H1 (cell line): Measurements from ENCODE around the gene ZNF700. TPM values are rescaled to one million over a fixed set of nuclear protein-coding genes. Genes with fewer than 3 reads are reported as not detected.

Experiments
- CTCF ChIA-PET: fragments of 300-600 bp; sonication (Branson Sonifier 250); formaldehyde crosslinking; loops from one replicate; lab custom pipeline; 2021; ENCODE audit not compliant: partially characterized antibody; lab: Charles Lee
- POLR2A ChIA-PET: fragments of 300-600 bp; sonication (Branson Sonifier 250); formaldehyde crosslinking; loops from one replicate; lab custom pipeline; 2021; ENCODE audit warnings: inconsistent platforms; ENCODE audit not compliant: partially characterized antibody; lab: Charles Lee
- DNase-seq, 2 experiments: peaks; one replicate each; pipeline versions ENCODE4 v3.0.0 to v3.0.0-alpha.2; 2010 to 2022; ENCODE audit warnings: low spot score in 2 of 2, low read depth in 1 of 2, mixed read lengths in 1 of 2
- FAIRE-seq: peaks from 2 replicates; lab custom pipeline; 2011; peaks lifted over from hg19 to GRCh38; lab: Jason Lieb, UNC
- H2AFZ ChIP-seq: 2 replicates; pipeline ENCODE4 v1.8.1; 2012; ENCODE audit warnings: low read length, inconsistent platforms
- H2AK5ac ChIP-seq: 2 replicates; pipeline ENCODE4 v1.6.1; 2013; ENCODE audit warnings: low read depth, low read length
- H2BK120ac ChIP-seq: replicated peaks from 2 replicates; pipeline ENCODE3; 2013; ENCODE audit warnings: low read depth, low read length, inconsistent platforms
- H2BK12ac ChIP-seq: 2 replicates; pipeline ENCODE4 v1.6.1; 2013; ENCODE audit warnings: low read depth, low read length
- H2BK15ac ChIP-seq: 2 replicates; pipeline ENCODE4 v1.6.1; 2013; ENCODE audit warnings: low read length
- H2BK20ac ChIP-seq: 2 replicates; pipeline ENCODE4 v1.6.1; 2013; ENCODE audit warnings: low read length
- H2BK5ac ChIP-seq: 2 replicates; pipeline ENCODE4 v1.6.1; 2013; ENCODE audit warnings: low read depth, low read length
- H3K14ac ChIP-seq: 2 replicates; pipeline ENCODE4 v1.6.1; 2013; ENCODE audit warnings: inconsistent platforms; ENCODE audit not compliant: insufficient read length
- H3K18ac ChIP-seq: 2 replicates; pipeline ENCODE4 v1.6.1; 2013; ENCODE audit warnings: low read length; ENCODE audit errors: extremely low read depth
- H3K23ac ChIP-seq: 2 replicates; pipeline ENCODE4 v1.6.1; 2013; ENCODE audit warnings: inconsistent platforms; ENCODE audit not compliant: insufficient read length
- H3K23me2 ChIP-seq: 2 replicates; pipeline ENCODE4 v1.6.1; 2013; ENCODE audit warnings: low read depth, low read length
- H3K27ac ChIP-seq: 2 replicates; pipeline ENCODE4 v1.6.1; 2011; ENCODE audit warnings: low read depth, low read length, inconsistent platforms
- H3K27me3 ChIP-seq, 4 experiments: replicated peaks in 1 of 4; 1 replicate in 1 of 4; 2 replicates in 3 of 4; pipeline versions ENCODE4 v1.6.1 to v1.8.1; 2011 to 2013; ENCODE audit warnings: low read length in 3 of 4, mild to moderate bottlenecking in 3 of 4, inconsistent platforms in 2 of 4, mixed read lengths in 2 of 4, moderate library complexity in 1 of 4; ENCODE audit not compliant: control insufficient read depth in 3 of 4, insufficient read depth in 3 of 4; ENCODE audit errors: extremely low read depth in 1 of 4
- H3K36me3 ChIP-seq, 4 experiments: 2 replicates each; pipeline versions ENCODE4 v1.6.1 to v1.8.1; 2011 to 2013; ENCODE audit warnings: mild to moderate bottlenecking in 4 of 4, low read length in 3 of 4, moderate library complexity in 2 of 4, control low read depth in 1 of 4, inconsistent platforms in 1 of 4; ENCODE audit not compliant: insufficient read depth in 4 of 4, control insufficient read depth in 2 of 4
- H3K4ac ChIP-seq: replicated peaks from 2 replicates; pipeline ENCODE3; 2013; ENCODE audit warnings: low read length, low read depth, mixed read lengths, inconsistent platforms; ENCODE audit not compliant: insufficient read length
- H3K4me1 ChIP-seq, 4 experiments: replicated peaks in 1 of 4; 1 replicate in 1 of 4; 2 replicates in 3 of 4; pipeline versions ENCODE4 v1.6.1 to v1.8.1; 2011 to 2013; ENCODE audit warnings: low read length in 3 of 4, inconsistent platforms in 2 of 4, mixed read lengths in 1 of 4; ENCODE audit not compliant: insufficient read depth in 4 of 4, control insufficient read depth in 3 of 4
- H3K4me2 ChIP-seq, 2 experiments: 2 replicates each; pipeline versions ENCODE4 v1.6.1 to v1.8.1; 2011 to 2013; ENCODE audit warnings: low read depth in 2 of 2, low read length in 2 of 2, control low read depth in 1 of 2, inconsistent platforms in 1 of 2, mild to moderate bottlenecking in 1 of 2; ENCODE audit not compliant: insufficient read depth in 1 of 2
- H3K4me3 ChIP-seq, 4 experiments: fragments of 200-600, 300-600 bp in 1 of 4; sonication (generic), shearing (Covaris generic), sonication (Bioruptor Twin) in 1 of 4; 2 replicates each; pipeline versions ENCODE4 v1.5.1 to v1.8.1; 2011 to 2016; ENCODE audit warnings: low read length in 4 of 4, low read depth in 3 of 4, control low read depth in 2 of 4, inconsistent platforms in 2 of 4, mild to moderate bottlenecking in 2 of 4, mixed read lengths in 1 of 4, moderate library complexity in 1 of 4; ENCODE audit not compliant: insufficient read depth in 2 of 4; ENCODE audit errors: extremely low read depth in 1 of 4
- H3K56ac ChIP-seq: replicated peaks from 2 replicates; pipeline ENCODE3; 2013; ENCODE audit warnings: low read depth, mild to moderate bottlenecking, mixed read lengths, low read length, inconsistent platforms; ENCODE audit not compliant: insufficient read length
- H3K79me1 ChIP-seq: 2 replicates; pipeline ENCODE4 v1.6.1; 2013; ENCODE audit warnings: low read depth, low read length, control low read depth
- H3K79me2 ChIP-seq, 2 experiments: 2 replicates each; pipeline versions ENCODE4 v1.6.1 to v1.8.1; 2012 to 2013; ENCODE audit warnings: low read length in 2 of 2, mild to moderate bottlenecking in 2 of 2, inconsistent platforms in 1 of 2; ENCODE audit not compliant: insufficient read depth in 2 of 2, control insufficient read depth in 1 of 2
- H3K9ac ChIP-seq, 4 experiments: replicated peaks in 1 of 4; 1 replicate in 1 of 4; 2 replicates in 3 of 4; pipeline versions ENCODE4 v1.6.1 to v1.8.1; 2011 to 2013; ENCODE audit warnings: low read depth in 3 of 4, low read length in 3 of 4, control low read depth in 2 of 4, mild to moderate bottlenecking in 2 of 4, moderate library complexity in 2 of 4, inconsistent platforms in 1 of 4; ENCODE audit errors: extremely low read depth in 1 of 4
- H3K9me3 ChIP-seq, 2 experiments: 2 replicates each; pipeline versions ENCODE4 v1.6.1 to v1.8.1; 2012 to 2013; ENCODE audit warnings: mild to moderate bottlenecking in 2 of 2, moderate library complexity in 2 of 2, control low read depth in 1 of 2, inconsistent platforms in 1 of 2, low read depth in 1 of 2, low read length in 1 of 2, mixed read lengths in 1 of 2; ENCODE audit not compliant: insufficient read depth in 2 of 2
- H4K20me1 ChIP-seq, 2 experiments: replicated peaks in 1 of 2; 2 replicates each; pipeline versions ENCODE3 to v1.8.1; 2011 to 2013; ENCODE audit warnings: inconsistent platforms in 2 of 2, low read length in 2 of 2, mild to moderate bottlenecking in 1 of 2; ENCODE audit not compliant: insufficient read depth in 2 of 2, control insufficient read depth in 1 of 2
- H4K5ac ChIP-seq: 2 replicates; pipeline ENCODE4 v1.6.1; 2013; ENCODE audit warnings: low read length, low read depth, mixed read lengths, inconsistent platforms; ENCODE audit not compliant: insufficient read length
- H4K8ac ChIP-seq: 2 replicates; pipeline ENCODE4 v1.8.0; 2013; ENCODE audit warnings: mild to moderate bottlenecking, moderate library complexity, low read length, inconsistent platforms; ENCODE audit not compliant: insufficient read depth; ENCODE audit errors: extremely low read depth
- H4K91ac ChIP-seq: replicated peaks from 2 replicates; pipeline ENCODE3; 2013; ENCODE audit warnings: low read length, mixed read lengths, inconsistent platforms; ENCODE audit not compliant: insufficient read length
- ASH2L ChIP-seq: fragments of 200-600, 300-600 bp; sonication (generic); IDR thresholded peaks from one replicate; pipeline ENCODE4 v1.7.1; 2017; ENCODE audit warnings: low read length
- CTBP2 ChIP-seq: IDR thresholded peaks from 2 replicates; pipeline ENCODE4 v1.7.0; 2011; ENCODE audit warnings: borderline replicate concordance, mild to moderate bottlenecking, moderate library complexity, mixed read lengths, low read length; ENCODE audit not compliant: insufficient read depth, insufficient read length
- EGR1 ChIP-seq: IDR thresholded peaks from 2 replicates; pipeline ENCODE4 v1.6.1; 2011; ENCODE audit warnings: low read depth, low read length, borderline replicate concordance
- FOSL1 ChIP-seq: IDR thresholded peaks from 2 replicates; pipeline ENCODE4 v1.6.1; 2011; ENCODE audit warnings: mild to moderate bottlenecking, low read depth, low read length, moderate library complexity; ENCODE audit not compliant: insufficient read depth
- GTF2F1 ChIP-seq: IDR thresholded peaks from 2 replicates; pipeline ENCODE4 v1.6.1; 2012; ENCODE audit warnings: low read depth, low read length, improper control_type of control experiment, borderline replicate concordance
- HDAC6 ChIP-seq: IDR thresholded peaks from one replicate; pipeline ENCODE4 v1.7.1; 2012; ENCODE audit warnings: low read depth, mild to moderate bottlenecking, inconsistent platforms, low read length, moderate library complexity
- MAX ChIP-seq: IDR thresholded peaks from 2 replicates; pipeline ENCODE4 v1.6.1; 2012; ENCODE audit warnings: inconsistent platforms
- RFX5 ChIP-seq: IDR thresholded peaks from 2 replicates; pipeline ENCODE4 v1.6.1; 2011; ENCODE audit warnings: low read depth, low read length, improper control_type of control experiment, borderline replicate concordance
- SIX5 ChIP-seq: IDR thresholded peaks from 2 replicates; pipeline ENCODE4 v1.6.1; 2011; ENCODE audit warnings: mild to moderate bottlenecking, low read depth, low read length
- SP2 ChIP-seq: IDR thresholded peaks from 2 replicates; pipeline ENCODE4 v1.6.1; 2012; ENCODE audit warnings: mild to moderate bottlenecking, low read length, inconsistent platforms
- SP4 ChIP-seq: IDR thresholded peaks from 2 replicates; pipeline ENCODE4 v1.6.1; 2012; ENCODE audit warnings: low read length, inconsistent platforms
- USF2 ChIP-seq: IDR thresholded peaks from 2 replicates; pipeline ENCODE4 v1.6.1; 2011; ENCODE audit warnings: low read length, improper control_type of control experiment
- YY1 ChIP-seq: IDR thresholded peaks from 2 replicates; pipeline ENCODE4 v1.6.1; 2011; ENCODE audit warnings: low read depth, mild to moderate bottlenecking, low read length
- ZNF274 ChIP-seq: IDR thresholded peaks from 2 replicates; pipeline ENCODE4 v1.7.0; 2012; ENCODE audit warnings: low read length, borderline replicate concordance; ENCODE audit errors: extremely low read depth
- WGBS, 2 experiments: shearing (Covaris generic) in 1 of 2; methylation state at CpG; one replicate each; pipeline versions ENCODE4 v1.1.6 to v1.1.7; 2013 to 2015; ENCODE audit warnings: low lambda C conversion rate in 2 of 2, mixed read lengths in 2 of 2, inconsistent platforms in 1 of 2, low coverage in 1 of 2, missing lambda C conversion rate in 1 of 2; ENCODE audit not compliant: insufficient replicate concordance in 2 of 2, insufficient coverage in 1 of 2, insufficient read length in 1 of 2; ENCODE audit errors: extremely low coverage in 1 of 2, missing lambda C conversion rate in 1 of 2; 5-methylcytosine and 5-hydroxymethylcytosine counted together
- polyA plus RNA-seq, 7 experiments: library from polyadenylated mRNA; depleted of rRNA in 3 of 7; stranded (reverse) in 5 of 7; unstranded in 2 of 7; fragments of >200 nt in 5 of 7; fragments of 200-250 nt in 2 of 7; gene quantifications; 1 replicate in 5 of 7; 2 replicates in 1 of 7; 4 replicates in 1 of 7; pipeline versions ENCODE4 v1.2.1 to v1.2.3, GENCODE V29; 2011 to 2013; ENCODE audit warnings: missing spikeins in 2 of 7, mixed read lengths in 2 of 7
- total RNA-seq: library from RNA; stranded (reverse); fragmentation: NEBNext Ultra II Directional; extraction: Animal tissue kit (Norgen Biotek cat#: 25700); gene quantifications from 2 replicates; pipeline ENCODE4 v1.2.1, GENCODE V29; 2021

ZNF700 gene
- total and polyA plus RNA-seq, 2 of the 8 experiments (the other 6 are each of a cell fraction or from before 2014, with no cell fraction given): 3.0 to 10.5 TPM

- POLR2A ChIA-PET: no interaction called here
- H3K9me3 ChIP-seq: peaks cover 55 to 64% of the 10 kb centered on the region in 2 experiments
- no peak overlapping the region for H4K91ac ChIP-seq
- no peak overlapping the region for H3K18ac ChIP-seq
- no peaks in the 10 kb centered on the region for H4K20me1 ChIP-seq
- DNase-seq (no peak), FAIRE-seq (no peak)
- no peak overlapping the region for H2BK12ac ChIP-seq
- H2BK20ac ChIP-seq: no peak overlapping the region
- WGBS, 2 experiments: 92% methylated on average over 3 of the region's 3 CpGs; no CpG with 5 or more reads in 1 of the 2 experiments
- H2BK120ac ChIP-seq: no peak overlapping the region
- CTCF ChIA-PET: interaction anchor here (0.8 to 1.9 kb wide), 2 partner anchors 18 to 26 kb away, joined by 3 to 5 read pairs; no protein-coding TSS in a partner anchor
- H3K27me3 ChIP-seq: no peaks in the 10 kb centered on the region
- no peak overlapping the region for H2BK5ac ChIP-seq
- H3K4ac ChIP-seq: no peak overlapping the region
- no peaks in the 10 kb centered on the region for H3K23me2 ChIP-seq
- H4K5ac ChIP-seq: no peak overlapping the region
- no peak overlapping the region for H2BK15ac ChIP-seq
- no peak overlapping the region for H3K56ac ChIP-seq
- H2AFZ ChIP-seq: no peak overlapping the region
- no peak overlapping the region for H2AK5ac ChIP-seq
- H3K79me1 ChIP-seq: no peaks in the 10 kb centered on the region
- no peaks in the 10 kb centered on the region for H3K4me1 ChIP-seq
- no peak overlapping the region for H4K8ac ChIP-seq
- no peak overlapping the region for H3K4me2 ChIP-seq
- peaks cover 6 to 60% (median 33%) of the 10 kb centered on the region in 4 experiments for H3K36me3 ChIP-seq
- H3K9ac ChIP-seq: no peak overlapping the region
- H3K27ac ChIP-seq: no peak overlapping the region
- peak overlapping the region in 1 of 4 experiments; percentile 46; a peak in 1 of 8 replicates for H3K4me3 ChIP-seq
- H3K14ac ChIP-seq: no peak overlapping the region
- H3K79me2 ChIP-seq: no peaks in the 10 kb centered on the region; a peak in 1 of 4 replicates
- no peak overlapping the region for H3K23ac ChIP-seq
- TF ChIP-seq EGR1 (no peak), YY1 (no peak), ZNF274 (no peak), CTBP2 (no peak), RFX5 (no peak), USF2 (no peak), MAX (no peak), ASH2L (no peak), SP4 (no peak), SP2 (no peak), FOSL1 (no peak), HDAC6 (no peak), GTF2F1 (no peak; the same call in 1 of the 2 replicates), SIX5 (no peak)
Measured at GRCh38 chr19:11905928-11906327, 19.0 kb upstream of the ZNF700 start.
